Activated T-cell treated with anti-CD3 and anti-CD28 coated beads for 48 hours (primary cell): Measurements from ENCODE around the gene MICAL2.
A peak's percentile ranks its signal among the peaks of the same experiment; 100 is the strongest.

Experiments used
- DNase-seq: peaks from one replicate; pipeline ENCODE4 v3.0.0-alpha.2; 2020; ENCODE audit warnings: low read depth

The MICAL2 gene, protein sequence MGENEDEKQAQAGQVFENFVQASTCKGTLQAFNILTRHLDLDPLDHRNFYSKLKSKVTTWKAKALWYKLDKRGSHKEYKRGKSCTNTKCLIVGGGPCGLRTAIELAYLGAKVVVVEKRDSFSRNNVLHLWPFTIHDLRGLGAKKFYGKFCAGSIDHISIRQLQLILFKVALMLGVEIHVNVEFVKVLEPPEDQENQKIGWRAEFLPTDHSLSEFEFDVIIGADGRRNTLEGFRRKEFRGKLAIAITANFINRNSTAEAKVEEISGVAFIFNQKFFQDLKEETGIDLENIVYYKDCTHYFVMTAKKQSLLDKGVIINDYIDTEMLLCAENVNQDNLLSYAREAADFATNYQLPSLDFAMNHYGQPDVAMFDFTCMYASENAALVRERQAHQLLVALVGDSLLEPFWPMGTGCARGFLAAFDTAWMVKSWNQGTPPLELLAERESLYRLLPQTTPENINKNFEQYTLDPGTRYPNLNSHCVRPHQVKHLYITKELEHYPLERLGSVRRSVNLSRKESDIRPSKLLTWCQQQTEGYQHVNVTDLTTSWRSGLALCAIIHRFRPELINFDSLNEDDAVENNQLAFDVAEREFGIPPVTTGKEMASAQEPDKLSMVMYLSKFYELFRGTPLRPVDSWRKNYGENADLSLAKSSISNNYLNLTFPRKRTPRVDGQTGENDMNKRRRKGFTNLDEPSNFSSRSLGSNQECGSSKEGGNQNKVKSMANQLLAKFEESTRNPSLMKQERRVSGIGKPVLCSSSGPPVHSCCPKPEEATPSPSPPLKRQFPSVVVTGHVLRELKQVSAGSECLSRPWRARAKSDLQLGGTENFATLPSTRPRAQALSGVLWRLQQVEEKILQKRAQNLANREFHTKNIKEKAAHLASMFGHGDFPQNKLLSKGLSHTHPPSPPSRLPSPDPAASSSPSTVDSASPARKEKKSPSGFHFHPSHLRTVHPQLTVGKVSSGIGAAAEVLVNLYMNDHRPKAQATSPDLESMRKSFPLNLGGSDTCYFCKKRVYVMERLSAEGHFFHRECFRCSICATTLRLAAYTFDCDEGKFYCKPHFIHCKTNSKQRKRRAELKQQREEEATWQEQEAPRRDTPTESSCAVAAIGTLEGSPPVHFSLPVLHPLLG

DNA sequence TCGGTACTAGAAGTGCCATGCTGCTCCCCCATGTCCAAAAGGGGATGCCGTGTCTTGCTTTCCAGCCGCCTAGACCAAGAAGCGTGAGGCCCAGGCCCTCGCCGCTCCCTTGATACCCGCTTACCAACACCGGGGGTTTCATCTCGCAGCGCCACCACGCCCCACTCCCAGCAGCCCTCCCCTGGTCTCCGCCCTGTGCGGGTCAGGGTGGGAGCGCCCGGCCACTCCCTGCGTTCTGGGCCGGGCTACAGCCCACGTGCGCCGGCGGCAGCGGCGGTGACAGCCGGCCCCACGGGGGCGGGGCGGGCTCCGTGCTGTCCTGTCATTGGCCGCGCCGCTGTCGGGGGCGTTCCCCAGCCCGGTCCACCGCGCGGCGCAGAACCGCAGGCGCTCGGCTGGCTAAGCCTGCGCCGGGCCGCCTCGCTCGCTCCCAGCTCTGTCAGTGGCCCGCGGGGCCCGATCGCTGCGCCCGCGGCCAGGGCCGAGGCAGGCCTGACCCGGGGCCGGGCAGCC is at the start of gene MICAL2:
TSS of gene MICAL2 (plus strand) at position 390 of the 513 bp plus-strand sequence. CDS start 51,566 bp downstream, outside the sequence.
- DNase-seq = peak; percentile 91

DNA sequence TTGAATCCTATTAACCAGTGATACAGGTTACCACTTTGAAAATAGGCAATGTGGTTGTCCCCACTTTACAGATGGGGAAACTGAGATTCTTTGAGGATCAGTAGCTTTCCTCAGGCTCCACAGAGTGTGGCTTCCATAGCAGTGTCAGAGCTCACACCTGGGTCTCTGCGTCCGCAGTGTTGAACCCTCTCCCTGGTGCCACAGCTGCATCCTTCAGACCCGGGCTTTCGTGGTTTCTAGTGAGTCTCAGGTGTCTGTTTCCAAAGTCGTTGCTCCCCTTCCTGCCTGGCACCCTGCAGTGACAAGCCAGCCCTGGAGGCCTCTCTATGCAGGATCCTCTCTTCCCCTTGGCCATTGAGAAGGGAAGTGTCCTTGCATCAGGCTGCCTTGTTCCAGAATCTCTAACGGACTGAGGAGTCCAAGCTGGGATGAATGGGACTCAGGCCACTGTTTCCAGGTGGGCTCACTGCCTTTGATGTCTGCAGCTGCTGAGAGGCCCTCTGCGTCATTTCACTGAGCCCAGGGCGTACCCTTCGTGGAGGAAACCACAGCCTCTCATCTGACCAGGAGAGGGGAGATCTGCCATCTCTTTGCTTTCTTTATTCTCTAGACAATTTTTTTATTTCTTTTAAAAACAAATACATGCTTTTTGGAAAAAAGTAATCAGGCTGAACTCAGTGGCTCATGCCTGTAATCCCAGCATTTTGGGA is 48.4 kb upstream of the MICAL2 start:
- no peak for DNase-seq

DNA sequence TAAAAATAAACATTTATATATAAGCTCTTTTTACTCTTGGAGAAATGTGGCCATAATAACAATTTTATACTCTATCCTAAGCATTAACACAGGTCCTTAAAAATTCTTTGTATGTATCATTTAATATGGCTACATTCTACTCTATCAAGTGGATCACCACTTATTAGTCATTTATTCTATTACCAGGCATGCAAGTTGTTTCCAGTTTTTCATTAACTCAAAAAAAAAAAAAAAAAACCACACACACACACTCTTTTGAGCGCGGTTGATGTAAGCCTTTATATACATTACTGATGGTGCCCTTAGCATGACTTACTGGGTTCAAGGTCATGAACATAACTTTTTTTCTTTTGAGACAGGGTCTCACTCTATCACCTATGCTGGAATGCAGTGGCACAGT is 47.1 kb upstream of the MICAL2 start:
- no peak for DNase-seq

DNA sequence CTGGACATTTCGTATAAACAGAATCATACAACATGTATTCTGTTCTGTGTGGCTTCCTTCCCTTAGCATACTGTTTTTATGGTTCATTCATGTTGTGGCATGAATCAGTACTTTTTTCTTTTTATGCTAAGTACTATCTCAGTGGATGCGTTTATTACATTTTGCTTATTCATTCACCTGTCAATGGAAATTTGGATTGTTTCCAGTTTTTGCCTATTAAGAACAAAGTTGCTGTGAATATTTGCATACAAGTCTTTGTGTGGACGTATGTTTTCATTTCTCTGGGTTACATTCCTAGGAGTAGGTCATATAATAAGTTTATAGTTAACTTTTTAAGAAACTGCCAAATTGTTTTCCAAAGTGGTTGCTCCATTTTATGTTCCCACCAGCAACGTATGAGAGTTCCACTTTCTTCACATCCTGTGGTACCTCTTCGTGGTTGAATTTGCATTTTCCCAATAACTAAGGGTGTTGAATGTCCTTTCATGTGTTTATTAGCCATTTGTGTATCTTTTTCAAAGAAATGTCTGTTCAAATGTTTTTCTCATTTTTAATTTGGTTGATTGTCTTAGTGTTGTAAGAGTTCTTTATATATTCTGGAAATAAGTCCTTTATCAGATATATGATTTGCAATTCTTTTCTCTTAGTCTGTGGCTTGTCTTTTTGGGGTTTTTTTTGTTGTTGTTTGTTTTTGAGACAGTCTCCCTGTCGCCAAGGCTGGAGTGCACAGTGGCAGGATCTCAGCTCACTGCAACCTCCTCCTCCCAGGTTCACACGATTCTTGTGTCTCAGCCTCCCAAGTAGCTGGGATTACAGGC is 46.0 kb upstream of the MICAL2 start:
- no peak for DNase-seq

DNA sequence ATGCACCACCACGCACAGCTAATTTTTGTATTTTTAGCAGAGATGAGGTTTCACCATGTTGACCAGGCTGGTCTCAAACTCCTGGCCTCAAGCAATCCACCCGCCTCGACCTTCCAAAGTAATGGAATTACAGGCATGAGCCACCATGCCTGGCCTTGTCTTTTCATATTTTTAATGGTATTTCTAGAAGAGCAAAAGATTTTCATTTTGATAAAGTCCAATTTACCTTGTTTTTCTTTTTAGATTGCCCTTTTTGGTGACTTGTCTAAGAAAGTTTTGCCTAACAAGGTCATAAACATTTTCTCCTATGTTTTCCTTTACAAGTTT is 45.5 kb upstream of the MICAL2 start:
- DNase-seq = no peak

DNA sequence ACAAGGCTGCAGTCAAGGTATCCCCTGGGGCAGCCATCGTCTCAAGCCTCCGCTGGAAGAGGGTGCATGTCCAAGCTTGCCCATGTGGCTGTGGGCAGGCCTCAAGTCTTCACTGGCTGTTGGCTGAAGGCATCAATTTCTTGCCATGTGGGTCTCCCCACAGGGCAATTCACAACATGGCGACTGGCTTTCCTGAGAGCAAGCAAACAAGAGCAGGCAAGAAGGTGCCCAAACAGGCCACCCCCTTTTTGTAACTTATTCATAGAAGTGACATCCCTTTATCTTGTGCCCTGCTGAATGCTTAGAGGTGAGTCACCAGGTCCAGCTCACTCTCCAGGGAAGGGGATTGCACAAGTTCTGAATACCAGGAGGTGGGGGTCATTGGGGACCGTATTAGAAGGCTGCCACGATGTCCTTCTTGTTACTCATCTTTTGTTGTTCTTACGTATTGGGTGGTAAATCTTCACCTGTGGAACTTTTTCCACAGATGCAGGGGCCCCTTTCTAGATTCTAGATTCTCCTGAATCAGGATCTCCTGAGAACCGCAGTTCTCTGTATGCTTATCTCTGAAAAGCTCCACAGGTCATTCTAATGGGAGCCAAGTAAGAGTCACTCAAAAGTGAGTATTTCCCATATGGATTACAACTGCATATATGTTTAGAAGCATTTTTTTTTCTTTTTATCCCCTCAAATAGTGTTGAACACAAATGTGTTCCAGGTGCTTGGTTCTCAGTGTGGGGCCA is 44.2 kb upstream of the MICAL2 start:
- DNase-seq = no peak

DNA sequence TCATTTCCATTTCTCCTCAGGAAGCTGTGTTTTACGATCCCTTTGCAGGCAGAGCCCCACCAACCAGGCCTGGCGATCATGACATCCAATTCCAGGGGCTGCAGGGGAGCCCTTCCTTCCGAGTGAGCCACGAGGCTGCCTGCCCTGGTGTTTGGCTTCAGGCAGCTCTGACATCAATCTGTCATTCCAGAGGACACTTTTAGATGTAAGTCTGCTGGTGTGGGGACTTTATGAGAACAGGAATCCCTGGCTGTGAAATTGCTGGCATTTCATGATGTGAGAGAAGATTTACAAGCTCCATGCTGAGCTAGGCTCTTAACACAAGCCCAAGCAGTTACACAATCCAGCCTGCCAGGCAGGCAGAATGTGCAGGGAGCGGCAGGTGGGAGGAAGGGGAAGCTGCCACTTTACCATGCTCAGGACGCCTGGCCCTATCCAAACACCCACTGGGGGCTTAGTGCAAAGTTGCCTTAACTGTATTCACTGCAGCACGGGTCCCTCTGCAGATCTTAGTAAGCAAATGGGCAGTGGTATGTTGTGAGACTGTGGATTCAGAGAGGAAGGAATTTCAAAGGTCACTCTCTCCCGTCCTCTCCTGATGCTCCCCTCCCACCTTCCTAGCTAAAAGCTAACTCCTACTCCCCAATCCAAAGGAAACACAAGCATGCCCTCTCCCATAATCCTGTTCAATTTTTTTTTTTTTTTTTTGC is 43.4 kb upstream of the MICAL2 start:
- DNase-seq = no peak

DNA sequence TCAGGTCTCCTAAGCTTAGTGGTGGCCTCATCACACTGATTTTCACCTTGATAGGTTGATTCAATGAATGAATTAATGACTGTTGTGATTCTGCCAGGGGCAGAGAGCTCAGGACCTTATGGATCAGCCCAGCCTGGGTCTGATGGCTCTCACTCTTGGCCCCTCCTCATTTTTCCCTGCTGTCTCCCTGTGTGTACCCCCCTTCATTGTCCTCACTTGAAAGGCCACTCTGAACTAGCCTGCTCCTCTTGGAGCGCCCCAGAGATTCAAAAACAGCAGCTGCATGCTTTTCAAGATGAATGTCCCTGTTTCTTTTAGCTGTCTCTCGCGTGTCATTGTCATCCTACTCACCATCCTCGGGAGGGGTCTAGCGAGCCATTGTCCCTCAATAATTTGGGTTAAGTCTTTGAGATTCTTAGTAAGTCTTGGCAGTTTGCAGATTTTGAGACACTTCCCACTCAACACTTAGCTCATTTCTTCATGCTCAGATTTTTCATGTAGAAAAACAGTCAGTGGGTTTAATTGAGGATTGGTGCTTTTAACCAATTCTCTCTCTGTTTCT is 42.5 kb upstream of the MICAL2 start:
- DNase-seq = no peak

DNA sequence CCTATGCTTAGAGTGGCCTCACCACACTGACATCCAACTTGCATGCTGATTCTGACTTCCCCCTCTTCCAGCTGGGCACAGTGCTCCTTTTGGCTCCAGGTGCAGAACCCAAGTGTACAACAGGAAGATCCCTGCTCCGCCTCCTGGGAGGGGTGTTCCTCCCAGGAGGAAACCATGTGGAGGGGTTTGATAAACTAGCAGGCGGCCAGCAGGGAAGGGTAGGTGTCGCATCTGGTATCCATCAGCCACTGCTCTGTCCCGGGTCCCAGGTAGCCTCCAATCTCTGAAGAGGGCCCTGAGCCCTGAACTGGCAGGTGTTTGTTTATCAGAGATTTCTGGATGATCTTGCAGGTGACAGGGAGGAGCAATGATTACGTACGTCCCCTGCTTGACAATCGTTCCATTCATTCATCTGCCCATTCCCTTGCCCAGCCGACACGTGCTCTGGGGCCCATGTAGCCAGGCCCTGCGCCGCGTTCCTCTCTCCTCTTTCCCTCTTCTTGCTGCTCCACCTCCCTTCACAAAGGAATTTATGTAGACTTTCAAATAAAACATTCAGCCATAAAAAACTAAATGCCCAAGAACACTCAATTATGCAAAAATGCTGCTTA is 41.2 kb upstream of the MICAL2 start:
- DNase-seq = no peak

DNA sequence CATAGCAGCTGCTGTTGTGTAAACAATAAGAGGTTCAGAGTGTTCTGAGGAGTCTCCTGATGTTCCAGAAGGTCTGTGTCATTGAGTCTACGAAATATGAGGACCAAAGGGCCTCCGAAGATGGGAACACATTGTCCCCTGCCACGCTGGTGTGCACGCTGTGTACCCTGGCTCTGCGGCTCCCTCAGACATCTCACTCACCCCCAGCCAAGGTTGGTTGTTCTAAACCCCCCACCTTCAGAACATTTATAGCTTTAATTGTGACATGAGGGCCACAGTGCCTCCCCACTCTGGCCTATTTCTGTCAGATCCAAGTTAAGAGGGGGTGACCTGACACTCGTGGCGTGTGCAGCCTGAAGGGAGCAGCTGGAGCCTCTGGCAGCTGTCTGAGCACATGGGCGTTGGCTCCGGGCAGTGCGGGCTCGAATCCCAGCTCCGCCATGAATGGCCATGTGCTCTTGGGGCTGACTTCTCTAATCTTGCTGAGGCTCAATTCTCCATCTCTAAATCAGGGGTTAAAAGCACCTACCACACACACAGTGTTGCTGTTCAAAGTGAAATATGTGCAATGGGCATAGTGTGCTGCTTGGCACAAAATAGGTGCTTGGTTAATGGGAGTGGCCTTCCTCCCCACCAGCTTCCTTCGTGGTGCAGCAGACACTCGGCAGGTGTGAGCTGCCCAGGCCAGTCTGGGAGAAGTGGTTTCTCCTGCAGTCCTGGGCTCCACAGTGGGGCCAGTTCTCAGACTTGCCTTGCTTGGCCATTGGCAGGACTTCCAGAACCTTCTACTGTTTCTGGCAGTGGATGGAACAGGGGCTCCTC is 39.7 kb upstream of the MICAL2 start:
- no peak for DNase-seq

DNA sequence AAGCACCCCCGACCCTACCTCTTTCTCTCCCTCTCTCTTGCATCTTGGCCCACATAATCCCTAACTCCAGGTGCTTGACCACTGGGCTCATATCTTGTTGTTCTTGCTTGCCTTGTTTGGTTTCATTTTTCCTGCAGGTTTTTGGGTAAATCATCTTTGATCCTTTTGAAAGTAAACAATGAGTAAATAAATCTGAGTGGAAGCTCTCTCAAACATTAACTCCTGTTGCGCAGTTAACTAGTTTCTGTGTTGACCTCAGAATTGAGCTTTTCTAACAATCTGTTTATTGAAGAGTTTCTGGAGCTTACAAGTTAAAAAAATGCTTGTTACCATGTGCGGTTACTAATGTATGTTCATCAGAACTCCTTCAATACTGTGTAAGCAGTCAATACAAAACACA is 38.8 kb upstream of the MICAL2 start:
- DNase-seq = no peak

DNA sequence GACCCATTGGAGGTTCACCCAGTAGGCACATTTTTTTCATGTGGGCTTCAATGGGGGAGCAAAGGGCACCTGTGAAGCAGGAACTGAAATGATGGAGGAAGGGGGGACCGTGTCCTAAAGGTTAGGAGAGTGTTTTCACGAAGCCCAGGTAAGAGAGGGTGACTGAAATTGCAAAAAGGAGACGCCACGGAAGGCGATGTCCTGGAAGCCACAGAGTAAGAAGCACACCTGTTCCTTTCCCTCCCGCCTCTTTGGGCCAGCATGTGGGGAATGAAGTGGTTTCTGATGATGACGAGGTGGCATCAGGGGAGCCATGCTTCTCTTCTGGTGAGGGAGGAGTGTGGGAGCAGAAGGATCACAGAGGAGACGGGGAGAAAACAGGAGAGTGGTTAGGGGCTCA is 37.0 kb upstream of the MICAL2 start:
- DNase-seq = no peak

DNA sequence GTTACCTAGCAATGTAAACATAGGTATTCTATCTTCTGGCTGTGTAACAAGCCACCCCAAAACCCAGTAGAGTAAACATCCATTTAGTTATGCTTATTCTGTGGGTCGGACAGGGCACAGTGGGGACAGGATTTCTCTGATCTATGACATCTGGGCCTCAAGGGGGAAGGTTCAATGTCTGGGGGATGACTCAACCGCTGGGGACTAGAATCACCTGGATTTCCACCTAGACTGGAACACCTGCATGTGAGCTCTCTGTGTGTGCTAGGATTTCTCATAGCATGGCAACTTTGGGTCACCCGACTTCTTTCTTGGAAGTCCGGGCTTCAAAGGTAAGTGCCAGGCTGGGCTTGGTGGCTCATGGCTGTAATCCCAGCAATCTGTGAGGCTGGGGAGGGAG is 36.5 kb upstream of the MICAL2 start:
- DNase-seq = no peak

DNA sequence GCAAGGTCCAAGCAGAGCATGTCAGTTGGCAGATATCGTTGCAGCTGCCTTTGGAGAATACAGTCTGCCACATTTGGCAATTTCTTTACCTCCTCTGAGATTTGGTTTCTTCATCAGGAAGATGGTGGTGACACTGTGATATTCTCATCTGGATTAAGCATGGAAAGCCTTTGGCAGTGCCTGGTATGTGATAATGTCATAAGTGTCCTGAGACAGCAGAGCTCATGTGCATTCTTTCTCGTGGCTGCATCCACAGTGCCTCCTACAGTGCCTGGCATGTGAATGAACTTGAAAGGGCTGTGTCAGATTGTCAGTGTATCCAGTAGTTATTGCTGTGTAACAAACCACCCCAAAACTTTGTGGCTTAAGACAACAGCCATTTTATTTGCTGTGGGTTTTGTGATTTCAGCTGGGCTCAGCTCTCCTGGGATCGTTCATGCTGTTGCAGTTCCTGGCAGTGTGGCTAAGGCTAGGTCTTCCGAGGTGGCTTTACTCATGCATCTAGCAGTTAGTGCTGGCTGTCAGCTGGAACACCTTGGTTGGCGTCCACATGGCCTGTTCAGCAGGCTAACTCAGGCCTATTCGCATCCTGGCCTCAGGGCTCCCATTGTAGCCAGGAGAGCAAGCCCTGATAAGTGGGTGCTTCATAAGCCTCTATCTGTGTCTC is 35.7 kb upstream of the MICAL2 start:
- no peak for DNase-seq

DNA sequence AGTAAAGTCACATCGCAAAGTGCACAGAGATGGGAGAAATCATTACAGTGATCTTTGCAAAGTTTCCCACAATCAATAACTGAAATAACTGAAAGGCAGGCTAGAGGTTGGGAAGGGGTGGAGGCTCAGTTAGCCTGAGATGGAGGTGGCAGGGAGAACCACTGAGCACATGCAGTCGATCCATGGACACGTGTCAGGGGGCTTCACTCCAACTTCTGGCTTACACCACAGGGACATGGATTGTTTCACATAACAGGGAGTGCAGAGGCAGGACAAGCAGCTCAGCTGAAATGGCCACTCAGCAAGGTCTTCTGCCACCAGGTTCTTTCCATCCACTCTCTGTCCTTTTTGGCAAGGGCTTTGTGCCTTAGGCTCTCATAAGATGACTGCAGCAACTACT is 35.1 kb upstream of the MICAL2 start:
- no peak for DNase-seq

DNA sequence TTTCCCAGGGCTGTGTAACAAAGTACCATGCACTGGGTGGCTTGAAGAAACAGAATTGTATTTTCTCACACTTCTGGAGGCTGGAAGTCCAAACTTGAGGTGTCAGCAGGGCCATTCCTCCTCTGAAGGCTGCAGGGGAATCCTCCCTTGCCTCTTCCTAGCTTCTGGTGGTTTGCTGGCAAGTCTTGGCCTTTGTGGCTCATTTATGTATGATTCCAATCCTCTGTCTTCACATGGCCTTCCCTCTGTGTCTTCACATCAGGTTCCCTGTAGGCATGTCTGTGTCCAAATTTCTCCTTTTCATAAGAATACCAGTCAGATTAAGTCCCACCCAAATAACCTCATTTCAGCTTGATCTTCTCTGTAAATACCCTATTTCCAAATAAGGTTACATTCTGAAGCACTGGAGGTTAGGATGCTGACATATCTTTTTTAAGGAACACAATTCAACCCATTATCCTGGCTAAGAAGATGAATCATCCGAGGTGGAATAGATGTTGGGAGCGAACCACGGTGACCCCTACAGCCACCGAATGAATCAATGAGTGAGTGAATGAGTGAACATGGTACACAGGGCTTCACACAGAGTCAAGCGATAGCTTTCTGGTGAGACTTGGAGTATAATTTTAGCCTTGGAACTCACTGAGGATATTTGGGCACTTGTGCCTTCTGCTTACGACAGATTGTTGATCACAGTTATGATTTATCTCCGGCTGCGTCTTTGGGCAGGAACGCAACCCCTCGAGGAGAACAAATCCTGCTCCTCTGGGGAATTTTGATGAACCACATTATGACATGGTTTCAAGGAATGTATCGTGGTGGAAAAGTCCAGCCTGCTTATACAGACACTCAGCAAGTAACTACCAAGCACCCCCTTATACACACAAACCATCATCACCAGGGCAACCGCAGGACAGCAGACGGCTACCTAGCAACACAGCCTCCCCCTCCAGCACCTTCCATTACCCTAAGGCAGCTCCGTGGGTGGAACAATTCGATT is 34.3 kb upstream of the MICAL2 start:
- no peak for DNase-seq
